KOPT-K1 (cell line): ENCODE measurements around the gene COX6A2.

Experiments used
- H3K27ac ChIP-seq: fragments of 200-600 bp; sonication (generic); 2 replicates; pipeline ENCODE4 v1.5.1; 2016; ENCODE audit warnings: antibody characterized with exemption, mild to moderate bottlenecking, low read depth, low read length; ENCODE audit not compliant: poor library complexity, severe bottlenecking
- H3K36me3 ChIP-seq: fragments of 200-600 bp; sonication (generic); 2 replicates; pipeline ENCODE4 v1.5.1; 2017; ENCODE audit warnings: antibody characterized with exemption, mild to moderate bottlenecking, low read length, moderate library complexity; ENCODE audit not compliant: insufficient read depth
- H3K9me3 ChIP-seq: fragments of 200-600 bp; sonication (generic); 2 replicates; pipeline ENCODE4 v1.5.1; 2017; ENCODE audit warnings: antibody characterized with exemption, low read length, mild to moderate bottlenecking; ENCODE audit not compliant: insufficient read depth, poor library complexity, severe bottlenecking

Gene COX6A2

GRCh38 chr16:31467151-31467773 lies 39.1 kb upstream of the COX6A2 start:
- Histone ChIP-seq H3K36me3 (peaks cover 42% of the 10 kb centered on the region), H3K27ac (peak overlapping the region; percentile 53), H3K9me3 (no peaks in the 10 kb centered on the region)

DNA sequence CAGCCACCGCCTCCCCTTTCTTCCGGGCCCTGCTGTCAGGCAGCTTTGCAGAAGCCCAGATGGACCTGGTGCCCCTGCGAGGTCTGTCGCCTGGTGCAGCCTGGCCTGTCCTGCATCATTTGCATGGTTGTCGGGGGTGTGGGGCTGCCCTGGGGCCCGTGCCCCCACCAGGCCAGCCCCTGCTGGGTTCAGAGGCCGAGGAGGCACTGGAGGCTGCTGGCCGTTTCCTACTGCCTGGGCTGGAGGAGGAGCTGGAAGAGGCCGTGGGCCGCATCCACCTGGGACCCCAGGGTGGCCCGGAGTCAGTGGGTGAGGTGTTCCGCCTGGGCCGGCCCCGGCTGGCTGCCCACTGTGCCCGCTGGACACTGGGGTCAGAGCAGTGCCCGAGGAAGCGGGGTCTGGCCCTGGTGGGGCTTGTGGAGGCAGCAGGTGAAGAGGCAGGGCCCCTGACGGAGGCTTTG lies 38.3 kb upstream of the COX6A2 start:
- Histone ChIP-seq H3K9me3 (no peaks in the 10 kb centered on the region), H3K27ac (peak overlapping the region; percentile 53), H3K36me3 (peaks cover 49% of the 10 kb centered on the region)

- H3K36me3 ChIP-seq, result peaks cover 49% of the 10 kb centered on the region
- H3K27ac ChIP-seq, result no peak overlapping the region
- no peaks in the 10 kb centered on the region for H3K9me3 ChIP-seq
Observed at GRCh38 chr16:31465788-31466370, 37.7 kb upstream of the COX6A2 start.

DNA sequence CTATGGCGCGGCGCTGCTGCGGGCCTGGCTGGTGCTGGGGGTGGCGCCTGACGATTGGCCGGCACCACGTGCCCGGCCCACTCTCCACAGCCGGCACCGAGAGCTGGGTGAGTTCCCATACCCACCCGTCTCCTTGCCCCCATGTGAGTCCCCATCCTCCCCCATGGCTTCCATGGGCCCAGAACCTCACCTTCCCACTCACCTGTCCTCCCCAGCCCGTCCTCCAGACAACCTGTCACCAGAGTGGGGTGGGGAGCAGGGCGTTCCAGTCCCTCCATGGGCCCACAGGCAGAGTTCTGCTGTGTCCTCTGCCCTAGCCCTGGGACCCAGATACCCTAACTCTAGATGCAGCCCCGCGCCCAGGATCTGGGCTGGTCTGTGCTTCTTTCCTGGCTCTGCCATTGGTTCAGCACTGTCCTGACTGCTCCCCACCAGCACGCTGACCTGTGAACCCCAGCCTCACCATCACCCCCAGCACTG lies 36.7 kb upstream of the COX6A2 start:
- H3K9me3 ChIP-seq, result no peaks in the 10 kb centered on the region
- H3K36me3 ChIP-seq, result peaks cover 49% of the 10 kb centered on the region
- H3K27ac ChIP-seq, result no peak overlapping the region

GRCh38 chr16:31464348-31464769 lies 36.2 kb upstream of the COX6A2 start:
- Histone ChIP-seq H3K27ac (no peak overlapping the region), H3K36me3 (peaks cover 49% of the 10 kb centered on the region), H3K9me3 (no peaks in the 10 kb centered on the region)

GRCh38 chr16:31461921-31462804 lies 34.0 kb upstream of the COX6A2 start:
- H3K27ac ChIP-seq, result no peak overlapping the region
- H3K9me3 ChIP-seq, result no peaks in the 10 kb centered on the region
- peaks cover 52% of the 10 kb centered on the region for H3K36me3 ChIP-seq

- Histone ChIP-seq H3K9me3 (no peaks in the 10 kb centered on the region), H3K36me3 (peaks cover 52% of the 10 kb centered on the region), H3K27ac (no peak overlapping the region)
Observed at GRCh38 chr16:31461201-31461920, 33.2 kb upstream of the COX6A2 start.

- peak overlapping the region; percentile 85 for H3K27ac ChIP-seq
- H3K36me3 ChIP-seq, result peaks cover 52% of the 10 kb centered on the region; the same call in 1 of the 2 replicates
- H3K9me3 ChIP-seq, result no peaks in the 10 kb centered on the region
Observed at GRCh38 chr16:31460582-31461002, 32.4 kb upstream of the COX6A2 start.

DNA sequence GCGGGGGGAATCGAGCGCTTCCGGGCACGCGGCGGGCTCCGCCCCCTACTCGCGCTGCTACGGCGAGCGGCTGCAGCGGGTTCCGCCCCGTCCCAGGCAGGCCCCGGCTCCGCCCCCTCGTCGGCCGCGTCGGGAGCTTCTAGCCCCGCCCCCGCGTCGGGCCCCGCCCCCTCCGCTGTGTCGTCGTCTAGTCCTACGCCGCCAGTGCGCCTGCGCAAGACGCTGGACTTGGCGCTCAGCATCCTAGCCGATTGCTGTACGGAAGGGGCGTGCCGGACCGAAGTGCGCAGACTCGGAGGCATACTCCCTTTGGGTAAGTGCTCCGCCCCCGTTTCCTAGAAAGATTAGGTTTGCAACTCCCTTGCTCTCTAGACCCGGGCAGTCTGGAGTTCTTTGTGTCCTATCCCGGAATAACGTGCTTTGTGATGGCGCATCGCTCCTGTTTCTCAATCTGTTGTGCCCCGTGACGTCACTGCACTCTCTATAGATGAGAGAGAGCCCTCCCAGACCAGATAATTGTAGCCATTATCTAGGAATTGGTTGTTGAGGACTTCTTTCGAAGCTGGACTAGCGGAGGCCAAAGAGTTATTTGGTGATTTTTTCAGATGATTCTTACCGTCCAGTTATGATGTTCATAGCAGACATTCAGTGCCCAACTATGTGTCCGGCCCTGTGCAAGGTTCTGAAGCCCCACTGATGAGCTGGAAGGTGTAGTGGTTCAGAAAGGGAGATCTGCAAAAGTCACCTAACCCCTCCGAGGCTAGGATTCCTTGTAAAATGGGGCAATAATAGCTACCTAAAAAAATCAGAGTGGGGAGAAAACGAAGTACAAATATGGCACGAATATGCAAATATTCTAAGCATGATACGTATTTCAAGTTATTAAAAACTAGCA lies 31.8 kb upstream of the COX6A2 start:
- H3K9me3 ChIP-seq, result no peaks in the 10 kb centered on the region
- peak overlapping the region; percentile 85 for H3K27ac ChIP-seq
- H3K36me3 ChIP-seq, result peaks cover 54% of the 10 kb centered on the region; the same call in 1 of the 2 replicates

DNA sequence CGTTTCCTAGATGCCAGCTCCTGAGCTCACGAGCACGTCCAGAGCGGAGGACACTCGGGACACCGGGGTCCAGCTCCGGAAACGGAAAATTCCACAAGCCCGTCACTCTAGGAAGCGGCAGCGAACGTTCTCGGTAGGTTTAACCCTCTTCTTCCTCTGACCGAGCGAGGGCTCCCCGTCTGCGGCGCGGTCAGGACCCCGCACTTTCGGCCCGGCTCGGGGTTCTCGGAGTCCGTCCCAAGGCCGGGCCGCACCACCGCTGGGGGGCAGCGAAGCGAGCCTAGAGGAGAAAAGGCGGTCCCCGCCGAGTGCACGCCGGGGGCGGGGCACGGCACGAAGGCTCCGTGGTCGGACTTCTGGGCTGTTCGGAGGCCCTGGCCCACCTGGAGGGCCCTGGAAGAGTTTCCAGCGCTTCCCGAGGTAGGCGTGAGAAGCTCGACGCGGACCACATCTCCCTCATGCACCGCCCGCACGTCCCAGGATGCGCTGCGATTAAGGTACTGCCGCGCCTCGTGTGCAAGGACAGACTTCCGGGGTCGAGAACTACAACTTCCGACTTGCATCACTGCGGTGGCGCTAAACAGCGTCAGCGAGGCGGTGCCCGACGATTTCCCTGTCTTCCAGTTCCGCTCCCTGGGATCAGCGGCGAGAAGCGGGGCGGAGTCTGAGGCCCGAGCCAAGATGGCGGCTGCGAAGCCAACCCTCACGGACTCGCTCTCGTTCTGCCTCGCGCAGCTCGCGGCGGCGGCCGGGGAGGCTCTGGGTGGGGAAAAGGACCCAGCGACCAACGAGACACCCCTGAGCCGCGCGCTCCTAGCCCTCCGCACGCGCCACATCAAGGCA lies 30.9 kb upstream of the COX6A2 start, which contains the start of gene ARMC5:
ARMC5 (plus strand) TSS at position 658 of the 843 bp plus-strand sequence; CDS start at position 682, 24 bp downstream.
- Histone ChIP-seq H3K27ac (peak within 1 kb of the TSS; percentile 85), H3K36me3 (peaks cover 49% of the 10 kb centered on the region; the same call in 1 of the 2 replicates)

GRCh38 chr16:31458073-31458843 lies 30.1 kb upstream of the COX6A2 start:
- no peaks in the 10 kb centered on the region for H3K9me3 ChIP-seq
- H3K27ac ChIP-seq, result peak overlapping the region; percentile 85
- H3K36me3 ChIP-seq, result peaks cover 45% of the 10 kb centered on the region; the same call in 1 of the 2 replicates

More for the DNA sequence above, 30.9 kb upstream of the COX6A2 start, which contains the start of gene ARMC5:
- H3K9me3 ChIP-seq, result no peaks in the 10 kb centered on the region

- no peaks in the 10 kb centered on the region for H3K9me3 ChIP-seq
- H3K27ac ChIP-seq, result no peak overlapping the region
- peaks cover 32% of the 10 kb centered on the region; the same call in 1 of the 2 replicates for H3K36me3 ChIP-seq
Observed at GRCh38 chr16:31456988-31457360, 28.8 kb upstream of the COX6A2 start.
